ENCODE data around the gene GMCL2.

GMCL2 gene

GRCh38 chr5:178207183-178207916, 20.2 kb upstream of the GMCL2 start:
- peak; percentile 67 for DNase-seq (ENCODE audit: low read depth)
- no peak overlapping the region for H3K4me3 ChIP-seq (ENCODE audit: control insufficient read depth, low read depth, low read length)
- TF ChIP-seq CTCF (conservative IDR thresholded peaks at IDR 0.05; ENCODE audit: control insufficient read depth, insufficient read depth, low read depth, low read length) = no peak

DNA sequence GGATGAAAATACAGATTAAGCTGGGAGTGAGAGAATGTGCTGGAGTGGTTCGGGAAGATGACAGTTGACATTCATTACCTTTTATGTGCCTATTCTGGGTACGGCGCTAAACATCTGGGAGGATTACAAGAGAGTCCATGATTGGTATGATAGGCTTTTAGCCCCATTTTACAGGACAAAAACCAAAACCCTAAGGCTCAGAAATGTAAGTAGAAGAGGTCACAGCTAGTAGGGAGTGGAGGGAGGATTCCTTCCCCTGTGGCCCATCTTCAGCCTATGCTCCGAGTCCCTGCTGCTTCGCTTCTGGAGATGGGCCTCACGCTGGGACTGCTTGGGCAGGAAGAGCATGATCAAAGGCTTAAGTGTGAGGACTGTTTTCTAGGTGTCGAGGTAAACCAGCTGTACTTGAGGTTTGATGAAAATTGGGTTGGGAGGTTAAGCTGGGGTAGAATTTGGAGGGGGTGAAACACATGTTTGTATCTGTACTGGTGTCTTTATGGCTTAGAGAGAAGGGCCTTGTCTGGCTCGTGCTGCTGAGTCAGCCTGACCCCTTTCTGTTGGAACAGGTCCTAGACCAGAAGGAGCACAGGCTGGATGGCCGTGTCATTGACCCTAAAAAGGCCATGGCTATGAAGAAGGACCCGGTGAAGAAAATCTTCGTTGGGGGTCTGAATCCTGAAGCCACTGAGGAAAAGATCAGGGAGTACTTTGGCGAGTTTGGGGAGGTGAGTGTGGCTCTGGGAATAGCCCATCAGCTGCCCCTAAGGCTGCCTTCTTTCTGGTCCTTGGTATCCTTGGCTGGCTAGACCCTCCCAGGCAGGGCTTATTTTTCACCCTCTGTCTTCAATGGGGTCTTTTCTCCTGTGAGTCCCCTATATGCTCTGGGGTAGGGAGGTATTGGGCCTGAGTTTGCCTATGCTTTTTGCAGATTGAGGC, 19.3 kb upstream of the GMCL2 start:
- peak; percentile 56 for DNase-seq (ENCODE audit: low read depth)
- peak overlapping the region; percentile 83 for H3K4me3 ChIP-seq (ENCODE audit: control insufficient read depth, low read depth, low read length)
- no peak for TF ChIP-seq CTCF (conservative IDR thresholded peaks at IDR 0.05; ENCODE audit: control insufficient read depth, insufficient read depth, low read depth, low read length)

DNA sequence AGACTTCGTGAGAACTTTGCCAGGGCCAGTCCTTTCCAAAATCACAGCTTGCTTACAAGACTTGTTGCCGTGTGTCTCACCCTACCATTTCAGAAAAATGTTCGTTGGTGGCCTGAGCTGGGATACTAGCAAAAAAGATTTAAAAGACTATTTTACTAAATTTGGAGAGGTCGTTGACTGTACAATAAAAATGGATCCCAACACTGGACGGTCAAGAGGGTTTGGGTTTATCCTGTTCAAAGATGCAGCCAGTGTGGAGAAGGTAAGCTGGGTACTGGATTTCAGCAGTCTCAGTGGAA, 18.5 kb upstream of the GMCL2 start:
- no peak for TF ChIP-seq CTCF (conservative IDR thresholded peaks at IDR 0.05; ENCODE audit: control insufficient read depth, insufficient read depth, low read depth, low read length)
- peak overlapping the region; percentile 83 for H3K4me3 ChIP-seq (ENCODE audit: control insufficient read depth, low read depth, low read length)
- no peak for DNase-seq (ENCODE audit: low read depth)

GRCh38 chr5:178204935-178205748, 18.0 kb upstream of the GMCL2 start:
- no peak for TF ChIP-seq CTCF (conservative IDR thresholded peaks at IDR 0.05; ENCODE audit: control insufficient read depth, insufficient read depth, low read depth, low read length)
- H3K4me3 ChIP-seq (ENCODE audit: control insufficient read depth, low read depth, low read length) = peak overlapping the region; percentile 83
- peak; percentile 75 for DNase-seq (ENCODE audit: low read depth)

DNA sequence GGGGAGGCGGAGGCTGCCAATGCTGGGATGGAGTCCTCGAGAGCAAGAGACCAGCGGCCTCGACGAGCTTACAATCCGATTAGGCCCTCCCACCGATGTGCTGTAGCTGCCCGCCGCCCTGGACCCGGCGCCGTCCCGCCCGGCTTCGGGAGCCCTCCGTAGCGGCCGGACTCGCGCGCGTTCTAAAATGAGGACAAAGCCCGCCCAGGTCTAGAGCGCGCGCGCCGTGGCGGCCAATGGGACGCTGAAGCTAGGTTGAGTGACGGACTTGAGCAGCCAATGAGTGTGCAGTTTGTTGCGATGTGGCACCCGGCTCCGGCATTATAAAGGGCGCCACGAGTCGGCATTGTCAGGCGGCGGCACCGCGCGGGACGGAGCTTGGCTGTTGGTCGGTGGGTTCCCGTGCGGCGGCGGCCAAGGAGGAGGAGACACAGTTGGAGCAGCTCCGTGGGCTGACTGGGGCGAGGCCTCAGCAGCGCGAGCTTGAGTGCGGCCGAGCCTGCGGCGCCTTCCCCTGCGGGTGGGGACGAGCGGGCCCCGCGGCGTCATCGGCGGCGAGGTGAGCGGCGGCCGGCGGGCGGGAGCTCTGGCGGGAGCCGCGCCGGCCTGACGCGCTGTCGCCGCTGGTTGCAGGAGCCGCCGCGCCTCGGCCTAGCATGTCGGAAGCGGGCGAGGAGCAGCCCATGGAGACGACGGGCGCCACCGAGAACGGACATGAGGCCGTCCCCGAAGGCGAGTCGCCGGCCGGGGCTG, 17.2 kb upstream of the GMCL2 start, which contains the start of gene HNRNPAB:
Gene HNRNPAB (plus strand): TSS at position 352 of the 753 bp plus-strand sequence. CDS start 305 bp downstream, at position 657.
- DNase-seq (ENCODE audit: low read depth) = peak; percentile 96
- H3K4me3 ChIP-seq (ENCODE audit: control insufficient read depth, low read depth, low read length) = peak within 1 kb of the TSS; percentile 83
- no peak for TF ChIP-seq CTCF (conservative IDR thresholded peaks at IDR 0.05; ENCODE audit: control insufficient read depth, insufficient read depth, low read depth, low read length)
